Right ventricle myocardium inferior (tissue), 1 donor: ENCODE data around the gene MSH2. TPM values are rescaled to one million over a fixed set of nuclear protein-coding genes. Genes with fewer than 3 reads are reported as not detected.
"Not testable (repeated sequence)": the region's sequence is repeated elsewhere in the genome, so short reads cannot be mapped to it uniquely, and the experiment has no call there.

Experiments used
- ATAC-seq: fragments of 200-7000 bp; cut with Tn5 transposase; one replicate; pipeline ENCODE4 v1.9.1; 2020; ENCODE audit warnings: mild to moderate bottlenecking, moderate library complexity
- DNase-seq: peaks from one replicate; pipeline ENCODE4 v3.0.0; 2021; ENCODE audit errors: missing footprints
- intact Hi-C: fragments of 100-400 bp; cut with DNase I; formaldehyde crosslinking; loops from one replicate; pipeline ENCODE4 v1.11.0; 2022
- total RNA-seq: library from RNA; stranded (reverse); fragmentation: NEBNext Ultra II Directional; extraction: Animal tissue kit (Norgen Biotek cat#: 25700); gene quantifications from one replicate; pipeline ENCODE4 v1.2.1, GENCODE V29; 2021
- donor health status: DM: no; HTN: yes; CAD: no; lungs with severe emphysema.

MSH2 gene
- total RNA-seq, 1 donor from 2014 or later = 13.2 TPM

- no peak for ATAC-seq
- intact Hi-C loops = no loop called here
- no peak for DNase-seq
Observed at GRCh38 chr2:47499621-47500309, 96.8 kb downstream of the MSH2 start.

GRCh38 chr2:47501374-47502200 lies 98.6 kb downstream of the MSH2 start:
- intact Hi-C loops = no loop called here
- ATAC-seq = no peak

DNA sequence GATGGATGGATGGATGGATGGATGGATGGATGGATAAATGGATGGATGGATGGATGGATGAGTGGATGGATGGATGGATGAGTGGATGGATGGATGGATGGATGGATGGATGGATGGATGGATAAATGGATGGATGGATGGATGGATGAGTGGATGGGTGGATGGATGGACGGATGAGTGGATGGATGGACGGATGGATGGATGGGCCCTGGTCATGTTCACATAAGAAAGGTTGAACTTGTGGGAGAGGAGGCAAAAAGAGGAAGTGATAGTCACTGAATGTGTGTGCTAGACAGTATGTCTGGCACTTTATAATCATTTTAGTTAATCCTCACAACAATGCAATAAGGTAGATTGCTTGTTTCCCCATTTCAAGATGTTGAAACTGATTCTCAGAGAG lies 99.5 kb downstream of the MSH2 start:
- DNase-seq, intact Hi-C loops: not testable (repeated sequence)

More at GRCh38 chr2:47501374-47502200, 98.6 kb downstream of the MSH2 start:
- DNase-seq = no peak

DNA sequence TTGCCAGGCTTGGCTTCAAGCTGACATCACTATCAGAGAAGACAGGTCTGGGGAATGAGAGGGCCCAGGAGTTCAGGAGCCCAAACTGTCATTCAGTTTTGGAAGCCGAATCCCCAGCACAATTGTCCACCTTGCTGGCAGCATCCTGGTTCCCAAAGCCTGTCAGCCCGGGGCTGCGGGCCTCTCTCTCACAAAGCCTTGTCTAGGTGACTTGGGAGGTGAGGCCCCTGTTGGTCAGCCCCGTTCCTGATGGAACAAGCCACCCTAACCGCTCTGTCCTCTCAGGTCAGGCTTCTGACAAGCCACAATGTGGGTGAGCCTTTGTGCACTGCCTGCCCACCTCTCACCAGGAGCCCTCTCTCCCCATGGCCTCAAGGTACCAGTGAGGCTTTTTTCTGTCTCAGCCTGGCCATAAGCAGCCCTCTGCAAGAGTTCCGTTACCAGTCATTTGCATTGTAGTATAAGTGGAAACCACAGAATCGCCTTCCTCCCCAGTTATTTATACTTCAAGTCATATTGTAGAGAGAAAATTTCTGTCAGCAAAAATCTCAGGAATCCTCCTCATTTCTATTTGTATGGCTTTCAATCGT lies 100.6 kb downstream of the MSH2 start:
- DNase-seq = no peak
- ATAC-seq = no peak
- intact Hi-C loops = no loop called here

More for the DNA sequence above, 99.5 kb downstream of the MSH2 start:
- ATAC-seq = not testable (repeated sequence)

- intact Hi-C loops = no loop called here
- ATAC-seq = no peak
- DNase-seq = no peak
Observed at GRCh38 chr2:47504174-47504810, 101.3 kb downstream of the MSH2 start.

- intact Hi-C loops = no loop called here
- ATAC-seq = no peak
- no peak for DNase-seq
Observed at GRCh38 chr2:47506024-47506423, 103.1 kb downstream of the MSH2 start.

- intact Hi-C loops = no loop called here
- no peak for ATAC-seq
- no peak for DNase-seq
Observed at GRCh38 chr2:47506436-47506835, 103.5 kb downstream of the MSH2 start.

- ATAC-seq = no peak
- intact Hi-C loops = no loop called here
- DNase-seq = no peak
Observed at GRCh38 chr2:47508080-47508479, 105.1 kb downstream of the MSH2 start.

DNA sequence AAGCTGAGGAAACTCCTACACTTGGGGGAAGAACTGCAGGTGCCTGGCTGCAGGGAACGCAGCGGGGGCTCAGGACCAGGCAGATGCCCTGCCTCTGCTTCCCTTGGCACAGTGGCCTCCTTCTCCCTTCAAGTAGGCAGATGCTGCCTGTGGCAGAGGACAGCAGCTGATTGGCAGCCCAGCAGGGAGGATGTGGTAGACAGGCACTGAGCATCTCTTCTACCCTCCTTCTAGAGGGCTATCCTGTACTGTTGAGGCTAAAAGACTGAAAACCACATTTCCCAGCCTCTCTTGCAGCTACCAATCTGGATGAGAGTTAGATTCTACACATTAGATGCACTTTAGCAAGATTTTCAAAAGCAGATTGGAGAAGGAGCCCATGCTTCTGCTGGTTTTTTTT lies 105.7 kb downstream of the MSH2 start:
- intact Hi-C loops = no loop called here
- ATAC-seq = no peak
- DNase-seq = no peak

DNA sequence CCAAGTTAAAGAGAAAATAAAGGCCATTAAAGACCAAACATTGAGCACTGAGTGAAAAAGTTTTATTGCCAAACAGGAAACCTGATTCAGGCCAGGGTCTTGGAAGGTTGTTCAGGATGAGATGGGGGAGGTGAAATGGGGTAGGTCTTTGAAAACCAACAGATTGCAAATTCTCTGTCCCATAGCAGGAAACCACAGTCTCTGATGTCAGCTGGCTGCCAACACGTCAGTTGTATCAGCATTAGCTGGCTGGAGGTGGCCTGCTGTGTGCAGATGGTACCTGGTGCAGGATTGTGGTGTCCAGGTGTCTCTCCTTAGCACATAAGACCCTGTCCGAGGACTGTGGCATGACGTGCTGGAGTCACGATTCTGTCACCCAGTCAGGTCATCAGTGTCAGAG lies 106.3 kb downstream of the MSH2 start:
- DNase-seq (no peak), ATAC-seq (no peak)
- intact Hi-C loops = no loop called here

- intact Hi-C loops = no loop called here
- DNase-seq (no peak), ATAC-seq (no peak)
Observed at GRCh38 chr2:47509821-47510385, 106.9 kb downstream of the MSH2 start.

- no peak for DNase-seq
- intact Hi-C loops = no loop called here
- peak; percentile 59 for ATAC-seq
Observed at GRCh38 chr2:47510745-47511144, 107.8 kb downstream of the MSH2 start.

- DNase-seq = no peak
- ATAC-seq = no peak
- intact Hi-C loops = no loop called here
Observed at GRCh38 chr2:47512581-47513083, 109.7 kb downstream of the MSH2 start.

DNA sequence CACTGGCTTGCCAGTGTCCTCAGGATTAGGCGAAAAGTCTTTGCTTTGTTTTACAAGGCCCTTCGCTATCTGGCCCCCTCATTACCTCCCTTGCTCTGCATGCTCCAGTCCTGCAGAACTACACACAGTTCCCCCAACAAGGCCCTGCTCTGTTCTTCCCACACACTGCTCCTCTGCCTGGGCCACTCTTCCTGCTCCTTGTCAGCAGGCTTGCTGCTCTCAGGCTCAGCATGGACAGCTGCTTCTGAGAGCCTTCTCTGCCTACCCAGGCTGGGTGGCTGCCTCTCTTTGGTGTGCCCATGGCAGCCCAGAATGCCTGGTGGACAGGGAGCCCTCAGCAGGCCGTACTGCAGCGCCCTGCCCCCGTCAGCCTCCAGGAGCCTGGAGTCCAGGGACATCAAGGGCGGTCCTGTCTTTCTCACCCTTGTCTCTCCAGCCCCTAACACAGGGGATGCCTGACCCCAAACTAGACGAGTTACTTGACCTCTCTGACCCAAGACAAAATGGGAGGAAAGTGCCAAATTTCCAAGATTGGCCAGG lies 111.1 kb downstream of the MSH2 start:
- ATAC-seq (no peak), DNase-seq (no peak)
- intact Hi-C loops = no loop called here

- ATAC-seq (no peak), DNase-seq (no peak)
- intact Hi-C loops = no loop called here
Observed at GRCh38 chr2:47516360-47517104, 113.6 kb downstream of the MSH2 start.

GRCh38 chr2:47518497-47519146 lies 115.7 kb downstream of the MSH2 start:
- ATAC-seq (no peak), DNase-seq (no peak)
- intact Hi-C loops = no loop called here

- DNase-seq = no peak
- no peak for ATAC-seq
- intact Hi-C loops = no loop called here
Observed at GRCh38 chr2:47519147-47519537, 116.2 kb downstream of the MSH2 start.
